ENCODE measurements around the gene SIPA1L2. TPM values are rescaled to one million over a fixed set of nuclear protein-coding genes. Genes with fewer than 3 reads are reported as not detected.
"Not testable (repeated sequence)": the region's sequence is repeated elsewhere in the genome, so short reads cannot be mapped to it uniquely, and the experiment has no call there.

The SIPA1L2 gene
- polyA plus RNA-seq, 3 donors: 2.7 to 12.3 (median 8.3) TPM

- 75 to 77% (median 77%) methylated on average over 8 of the region's 8 CpGs for WGBS, 3 donors
- H3K27ac ChIP-seq (ENCODE audit: low read depth, low read length): no peak overlapping the region
These were observed 7.0 kb downstream of the SIPA1L2 start for GRCh38 chr1:232622981-232623380.

GRCh38 chr1:232622378-232622777, 7.6 kb downstream of the SIPA1L2 start:
- WGBS, 3 donors: 47 to 51% (median 49%) methylated on average over 2 of the region's 2 CpGs
- no peak overlapping the region for H3K27ac ChIP-seq (ENCODE audit: low read depth, low read length)

- H3K27ac ChIP-seq (ENCODE audit: low read depth, low read length): no peak overlapping the region
- WGBS, 3 donors: 51 to 77% (median 63%) methylated on average over 3 of the region's 3 CpGs
These were observed 8.9 kb downstream of the SIPA1L2 start for GRCh38 chr1:232621050-232621449.

GRCh38 chr1:232620356-232620969, 9.5 kb downstream of the SIPA1L2 start:
- 10 to 38% (median 13%) methylated on average over 6 of the region's 6 CpGs for WGBS, 3 donors
- H3K27ac ChIP-seq (ENCODE audit: low read depth, low read length): no peak overlapping the region

- 81 to 84% (median 82%) methylated on average over 1 of the region's 1 CpG for WGBS, 3 donors
- no peak overlapping the region for H3K27ac ChIP-seq (ENCODE audit: low read depth, low read length)
These were observed 12.7 kb downstream of the SIPA1L2 start for GRCh38 chr1:232617237-232617636.

- 89 to 95% (median 94%) methylated on average over 4 of the region's 4 CpGs for whole genome bisulfite sequencing, 3 donors
- H3K27ac ChIP-seq (ENCODE audit: low read depth, low read length): no peak overlapping the region
These were observed 14.6 kb downstream of the SIPA1L2 start for GRCh38 chr1:232615306-232615800.

- H3K27ac ChIP-seq (ENCODE audit: low read depth, low read length): no peak overlapping the region
These were observed 15.1 kb downstream of the SIPA1L2 start for GRCh38 chr1:232614811-232615210.

GRCh38 chr1:232613752-232614381, 16.1 kb downstream of the SIPA1L2 start:
- H3K27ac ChIP-seq (ENCODE audit: low read depth, low read length): no peak overlapping the region
- 50 to 64% (median 57%) methylated on average over 5 of the region's 5 CpGs for WGBS, 3 donors

GRCh38 chr1:232612836-232613235, 17.1 kb downstream of the SIPA1L2 start:
- not testable (repeated sequence) for H3K27ac ChIP-seq (ENCODE audit: low read depth, low read length)
- 85 to 94% (median 93%) methylated on average over 7 of the region's 7 CpGs for WGBS, 3 donors

- 96 to 100% (median 98%) methylated on average over 7 of the region's 7 CpGs for WGBS, 3 donors
- H3K27ac ChIP-seq (ENCODE audit: low read depth, low read length): no peak overlapping the region
These were observed 18.1 kb downstream of the SIPA1L2 start for GRCh38 chr1:232611834-232612233.

- WGBS, 3 donors: 78 to 84% (median 82%) methylated on average over 11 of the region's 11 CpGs
- H3K27ac ChIP-seq (ENCODE audit: low read depth, low read length): not testable (repeated sequence)
These were observed 18.8 kb downstream of the SIPA1L2 start for GRCh38 chr1:232610902-232611745.

GRCh38 chr1:232610192-232610901, 19.6 kb downstream of the SIPA1L2 start:
- 87 to 89% (median 88%) methylated on average over 6 of the region's 6 CpGs for WGBS, 3 donors
- no peak overlapping the region for H3K27ac ChIP-seq (ENCODE audit: low read depth, low read length)

GRCh38 chr1:232608427-232608826, 21.5 kb downstream of the SIPA1L2 start:
- no peak overlapping the region for H3K27ac ChIP-seq (ENCODE audit: low read depth, low read length)
- WGBS, 3 donors: 78 to 87% (median 85%) methylated on average over 4 of the region's 4 CpGs

GRCh38 chr1:232602622-232603021, 27.3 kb downstream of the SIPA1L2 start:
- H3K27ac ChIP-seq (ENCODE audit: low read depth, low read length): no peak overlapping the region
- 87 to 91% (median 91%) methylated on average over 4 of the region's 4 CpGs for WGBS, 3 donors

GRCh38 chr1:232600424-232601258, 29.3 kb downstream of the SIPA1L2 start:
- WGBS, 3 donors: 66 to 78% (median 70%) methylated on average over 6 of the region's 6 CpGs
- H3K27ac ChIP-seq (ENCODE audit: low read depth, low read length): no peak overlapping the region

- H3K27ac ChIP-seq (ENCODE audit: low read depth, low read length): peak overlapping the region; percentile 7
- 52 to 78% (median 63%) methylated on average over 11 of the region's 11 CpGs for WGBS, 3 donors
These were observed 30.5 kb downstream of the SIPA1L2 start for GRCh38 chr1:232599178-232600041.

GRCh38 chr1:232598837-232599177, 31.1 kb downstream of the SIPA1L2 start:
- 72 to 96% (median 72%) methylated on average over 4 of the region's 4 CpGs for WGBS, 3 donors
- H3K27ac ChIP-seq (ENCODE audit: low read depth, low read length): no peak overlapping the region
